Upper lobe of left lung (tissue), 6 donors: ENCODE results near the gene VRTN. TPM values are rescaled to one million over a fixed set of nuclear protein-coding genes. Genes with fewer than 3 reads are reported as not detected.
"Not testable (repeated sequence)": the region's sequence is repeated elsewhere in the genome, so short reads cannot be mapped to it uniquely, and the experiment has no call there.

Experiments used
- ATAC-seq, 2 donors: fragments of 200-7000 bp; cut with Tn5 transposase; one replicate each; pipeline ENCODE4 v1.9.1; 2022; ENCODE audit warnings: mild to moderate bottlenecking in 2 of 2, moderate library complexity in 2 of 2; ENCODE audit not compliant: low FRiP score in 2 of 2
- DNase-seq, 2 donors: peaks; one replicate each; pipeline ENCODE4 v3.0.0-alpha.2; 2019 to 2020
- H3K27ac ChIP-seq, 4 donors: fragments of 200-600 bp; sonication (generic); one replicate each; pipeline ENCODE4 v1.5.1; 2016 to 2019
- H3K27me3 ChIP-seq, 4 donors: fragments of 200-600 bp; sonication (generic); one replicate each; pipeline ENCODE4 v1.5.1; 2017 to 2019
- H3K36me3 ChIP-seq, 4 donors: fragments of 200-600 bp; sonication (generic); one replicate each; pipeline ENCODE4 v1.5.1; 2016 to 2019
- H3K4me1 ChIP-seq, 4 donors: fragments of 200-600 bp; sonication (generic); one replicate each; pipeline ENCODE4 v1.5.1; 2018 to 2019
- H3K4me3 ChIP-seq, 4 donors: fragments of 200-600 bp; sonication (generic); one replicate each; pipeline ENCODE4 v1.5.1; 2017 to 2019; ENCODE audit warnings: mild to moderate bottlenecking in 2 of 4, moderate library complexity in 1 of 4
- H3K9me3 ChIP-seq, 4 donors: fragments of 200-600 bp; sonication (generic); one replicate each; pipeline ENCODE4 v1.5.1; 2018 to 2019
- EP300 ChIP-seq, 4 donors: sonication (generic); formaldehyde crosslinking; IDR thresholded peaks; one replicate each; pipeline ENCODE4 v1.5.1; 2017; ENCODE audit warnings: antibody characterized with exemption in 4 of 4, control low read depth in 2 of 4
- POLR2A ChIP-seq, 4 donors: fragments of 450-650 bp; IDR thresholded peaks; one replicate each; pipeline ENCODE4 v1.5.1; 2016 to 2017; ENCODE audit warnings: antibody characterized with exemption in 4 of 4, mild to moderate bottlenecking in 2 of 4
- POLR2AphosphoS5 ChIP-seq, 2 donors: sonication (generic); formaldehyde crosslinking; IDR thresholded peaks; one replicate each; pipeline ENCODE4 v1.5.1; 2017; ENCODE audit warnings: antibody characterized with exemption in 2 of 2
- WGBS, 2 donors: methylation state at CpG; one replicate each; pipeline ENCODE4 v1.1.5; 2017 to 2018; 5-methylcytosine and 5-hydroxymethylcytosine counted together
- total RNA-seq, 6 donors: library from RNA; depleted of rRNA in 4 of 6; stranded (reverse); fragments of >200 nt in 4 of 6; gene quantifications; one replicate each; pipeline versions ENCODE4 v1.1.0 to v1.2.1, GENCODE V29; 2016 to 2021
- TF ChIP-seq, protein P1 (sequence below), 6 experiments: fragments of 450-650 bp in 4 of 6; fragments of 200-600 bp in 2 of 6; sonication (generic) in 2 of 6; IDR thresholded peaks; one replicate each; pipeline ENCODE4 v1.5.1; 2016 to 2019; ENCODE audit warnings: antibody characterized with exemption in 6 of 6
- donor health status: DM: no; HTN: no; CAD: no; lungs with moderate emphysema.
- donor health status: DM: no; HTN: yes; CAD: no; lungs with severe emphysema.

Gene VRTN
- total RNA-seq, 6 donors from 2014 or later, result 0.09 to 0.10 TPM; not detected in 4

DNA sequence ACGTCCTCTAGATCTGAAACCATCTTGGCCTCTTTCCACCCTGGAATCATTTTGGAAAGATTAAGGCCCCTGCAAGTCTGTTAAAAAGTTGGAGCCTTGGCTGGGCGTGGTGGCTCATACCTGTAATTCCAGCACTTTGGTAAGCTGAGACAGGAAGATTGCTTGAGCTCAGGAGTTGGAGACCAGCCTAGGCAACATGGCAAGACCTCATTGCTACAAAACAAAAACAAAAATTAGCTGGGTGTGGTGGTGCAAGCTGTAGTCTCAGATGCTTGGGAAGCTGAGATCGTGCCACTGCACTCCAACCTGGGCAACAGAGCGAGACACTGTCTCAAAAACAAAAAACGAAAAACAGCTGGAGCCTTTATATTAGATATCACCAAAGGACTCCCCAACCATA is 34.7 kb upstream of the VRTN start:
- ATAC-seq (no peak), DNase-seq (no peak)
- 78 to 79% methylated on average over 5 of the region's 5 CpGs for WGBS, 2 donors
- H3K4me3 ChIP-seq, result no peak overlapping the region
- H3K36me3 ChIP-seq, result no peaks in the 10 kb centered on the region
- H3K27ac ChIP-seq, result no peak overlapping the region
- no peaks in the 10 kb centered on the region for H3K9me3 ChIP-seq
- H3K4me1 ChIP-seq, result no peaks in the 10 kb centered on the region
- no peak for TF ChIP-seq POLR2AphosphoS5 (IDR thresholded peaks at IDR 0.05)
- no peak for TF ChIP-seq POLR2A (IDR thresholded peaks at IDR 0.05)
- TF ChIP-seq, protein P1, sequence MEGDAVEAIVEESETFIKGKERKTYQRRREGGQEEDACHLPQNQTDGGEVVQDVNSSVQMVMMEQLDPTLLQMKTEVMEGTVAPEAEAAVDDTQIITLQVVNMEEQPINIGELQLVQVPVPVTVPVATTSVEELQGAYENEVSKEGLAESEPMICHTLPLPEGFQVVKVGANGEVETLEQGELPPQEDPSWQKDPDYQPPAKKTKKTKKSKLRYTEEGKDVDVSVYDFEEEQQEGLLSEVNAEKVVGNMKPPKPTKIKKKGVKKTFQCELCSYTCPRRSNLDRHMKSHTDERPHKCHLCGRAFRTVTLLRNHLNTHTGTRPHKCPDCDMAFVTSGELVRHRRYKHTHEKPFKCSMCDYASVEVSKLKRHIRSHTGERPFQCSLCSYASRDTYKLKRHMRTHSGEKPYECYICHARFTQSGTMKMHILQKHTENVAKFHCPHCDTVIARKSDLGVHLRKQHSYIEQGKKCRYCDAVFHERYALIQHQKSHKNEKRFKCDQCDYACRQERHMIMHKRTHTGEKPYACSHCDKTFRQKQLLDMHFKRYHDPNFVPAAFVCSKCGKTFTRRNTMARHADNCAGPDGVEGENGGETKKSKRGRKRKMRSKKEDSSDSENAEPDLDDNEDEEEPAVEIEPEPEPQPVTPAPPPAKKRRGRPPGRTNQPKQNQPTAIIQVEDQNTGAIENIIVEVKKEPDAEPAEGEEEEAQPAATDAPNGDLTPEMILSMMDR (IDR thresholded peaks at IDR 0.05), result no peak
- no peak for TF ChIP-seq EP300 (IDR thresholded peaks at IDR 0.05)
- no peaks in the 10 kb centered on the region for H3K27me3 ChIP-seq

DNA sequence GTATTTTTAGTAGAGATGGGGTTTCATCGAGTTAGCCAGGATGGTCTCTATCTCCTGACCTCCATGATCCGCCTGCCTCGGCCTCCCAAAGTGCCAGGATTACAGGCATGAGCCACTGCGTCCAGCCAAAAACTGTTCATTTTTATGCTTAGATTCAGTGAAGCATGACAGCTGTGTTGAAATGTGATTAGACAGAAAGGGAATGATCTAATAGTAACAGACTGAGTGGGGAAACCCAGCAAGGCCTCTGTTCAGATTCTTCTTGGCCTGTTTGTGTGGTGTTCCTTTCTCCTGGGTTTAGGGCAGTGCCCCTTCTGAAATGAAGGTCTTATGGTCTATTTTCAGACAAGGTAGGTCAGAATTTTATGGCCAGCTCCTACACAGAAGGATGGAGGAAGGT is 33.7 kb upstream of the VRTN start:
- H3K4me3 ChIP-seq, result no peak overlapping the region
- WGBS, 2 donors, result 88 to 89% methylated on average over 4 of the region's 4 CpGs
- DNase-seq (no peak), ATAC-seq (no peak)
- H3K4me1 ChIP-seq, result no peaks in the 10 kb centered on the region
- TF ChIP-seq POLR2A (IDR thresholded peaks at IDR 0.05), result no peak
- TF ChIP-seq, protein P1 (IDR thresholded peaks at IDR 0.05), result no peak
- no peak for TF ChIP-seq EP300 (IDR thresholded peaks at IDR 0.05)
- TF ChIP-seq POLR2AphosphoS5 (IDR thresholded peaks at IDR 0.05), result no peak
- no peaks in the 10 kb centered on the region for H3K9me3 ChIP-seq
- H3K27ac ChIP-seq, result no peak overlapping the region
- no peaks in the 10 kb centered on the region for H3K36me3 ChIP-seq
- no peaks in the 10 kb centered on the region for H3K27me3 ChIP-seq

GRCh38 chr14:74324931-74325361 is 23.3 kb upstream of the VRTN start:
- ATAC-seq (peak in 1 of 2 donors; percentile 48), DNase-seq (no peak)
- Histone ChIP-seq H3K4me3 (no peak overlapping the region), H3K27ac (no peak overlapping the region), H3K4me1 (no peaks in the 10 kb centered on the region), H3K36me3 (no peaks in the 10 kb centered on the region), H3K9me3 (no peaks in the 10 kb centered on the region), H3K27me3 (no peaks in the 10 kb centered on the region)
- no peak for TF ChIP-seq EP300 (IDR thresholded peaks at IDR 0.05)
- TF ChIP-seq, protein P1 (IDR thresholded peaks at IDR 0.05), result peak in 4 of 6 experiments; percentile 6 to 48 (median 18)
- no peak for TF ChIP-seq POLR2A (IDR thresholded peaks at IDR 0.05)
- no peak for TF ChIP-seq POLR2AphosphoS5 (IDR thresholded peaks at IDR 0.05)
- 66 to 72% methylated on average over 3 of the region's 3 CpGs for WGBS, 2 donors

DNA sequence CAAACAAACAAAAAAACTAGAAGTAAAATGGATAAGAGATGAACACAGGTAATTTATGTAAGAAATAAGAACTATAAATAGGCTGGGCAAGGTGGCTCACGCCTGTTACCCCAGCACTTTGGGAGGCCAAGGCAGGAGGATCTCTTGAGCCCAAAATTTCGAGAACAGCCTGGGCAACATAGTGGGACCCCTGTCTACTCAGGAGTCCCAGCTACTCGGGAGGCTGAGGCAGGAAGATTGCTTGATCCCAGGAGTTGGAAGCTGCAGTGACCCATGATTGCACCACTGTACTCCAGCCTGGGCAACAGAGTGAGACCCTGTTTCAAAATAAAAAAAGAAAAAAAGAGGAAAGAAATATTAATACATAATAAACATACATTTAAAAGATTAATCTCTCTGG is 22.8 kb upstream of the VRTN start:
- Histone ChIP-seq H3K27me3 (no peaks in the 10 kb centered on the region), H3K4me3 (no peak overlapping the region), H3K4me1 (no peaks in the 10 kb centered on the region), H3K9me3 (no peaks in the 10 kb centered on the region), H3K36me3 (no peaks in the 10 kb centered on the region), H3K27ac (no peak overlapping the region)
- WGBS, 2 donors, result 76 to 81% methylated on average over 3 of the region's 3 CpGs
- TF ChIP-seq POLR2A (IDR thresholded peaks at IDR 0.05) (no peak), POLR2AphosphoS5 (IDR thresholded peaks at IDR 0.05) (no peak), EP300 (IDR thresholded peaks at IDR 0.05) (no peak)
- TF ChIP-seq, protein P1 (IDR thresholded peaks at IDR 0.05), result no peak
- ATAC-seq, result no peak
- DNase-seq, result no peak

- no peak for TF ChIP-seq EP300 (IDR thresholded peaks at IDR 0.05)
- TF ChIP-seq POLR2AphosphoS5 (IDR thresholded peaks at IDR 0.05), result no peak
- TF ChIP-seq, protein P1 (IDR thresholded peaks at IDR 0.05), result no peak
- TF ChIP-seq POLR2A (IDR thresholded peaks at IDR 0.05), result no peak
- DNase-seq, result no peak
These were observed 21.7 kb upstream of the VRTN start for GRCh38 chr14:74326369-74327152.

DNA sequence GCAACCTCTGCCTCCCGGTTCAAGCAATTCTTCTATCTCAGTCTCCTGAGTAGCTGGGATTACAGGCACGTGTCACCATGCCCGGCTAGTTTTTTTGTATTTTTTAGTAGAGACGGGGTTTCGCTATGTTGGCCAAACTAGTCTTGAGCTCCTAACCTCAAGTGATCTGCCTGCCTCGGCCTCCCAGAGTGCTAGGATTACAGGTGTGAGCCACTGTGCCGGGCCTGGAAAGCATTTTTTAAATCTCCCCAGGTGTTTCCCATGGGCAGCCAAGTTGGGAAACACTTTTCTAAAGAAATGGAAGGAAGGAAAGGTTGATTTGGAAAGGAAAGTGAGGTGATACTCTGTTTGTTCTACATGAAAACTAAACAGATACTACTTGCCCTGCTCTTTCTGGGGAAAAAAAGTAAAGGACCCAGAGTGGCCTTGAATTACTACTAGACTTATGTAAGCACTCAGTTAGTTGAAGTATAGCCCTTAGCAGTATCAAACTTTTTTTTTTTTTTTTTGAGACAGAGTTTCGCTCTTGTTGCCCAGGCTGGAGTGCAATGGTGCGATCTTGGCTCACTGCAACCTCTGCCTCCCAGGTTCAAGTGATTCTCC is 18.2 kb upstream of the VRTN start:
- WGBS, 2 donors, result 64 to 74% methylated on average over 9 of the region's 9 CpGs
- not testable (repeated sequence) for H3K4me1 ChIP-seq, H3K4me3 ChIP-seq, H3K9me3 ChIP-seq, H3K27me3 ChIP-seq, H3K27ac ChIP-seq, H3K36me3 ChIP-seq, ATAC-seq
- DNase-seq, result peak in 1 of 2 donors; percentile 25

More at GRCh38 chr14:74326369-74327152, 21.7 kb upstream of the VRTN start:
- Histone ChIP-seq H3K27me3 (no peaks in the 10 kb centered on the region), H3K27ac (no peak overlapping the region), H3K36me3 (no peaks in the 10 kb centered on the region), H3K9me3 (no peaks in the 10 kb centered on the region), H3K4me1 (no peaks in the 10 kb centered on the region), H3K4me3 (no peak overlapping the region)
- 55 to 68% methylated on average over 9 to 10 of the region's 10 CpGs for WGBS, 2 donors
- peak in 1 of 2 donors; percentile 26 for ATAC-seq
